ENCODE measurements around the gene PRMT1. TPM values are rescaled to one million over a fixed set of nuclear protein-coding genes. Genes with fewer than 3 reads are reported as not detected.

Gene PRMT1
- total RNA-seq, 2 donors from 2014 or later = 116 to 118 TPM

DNA sequence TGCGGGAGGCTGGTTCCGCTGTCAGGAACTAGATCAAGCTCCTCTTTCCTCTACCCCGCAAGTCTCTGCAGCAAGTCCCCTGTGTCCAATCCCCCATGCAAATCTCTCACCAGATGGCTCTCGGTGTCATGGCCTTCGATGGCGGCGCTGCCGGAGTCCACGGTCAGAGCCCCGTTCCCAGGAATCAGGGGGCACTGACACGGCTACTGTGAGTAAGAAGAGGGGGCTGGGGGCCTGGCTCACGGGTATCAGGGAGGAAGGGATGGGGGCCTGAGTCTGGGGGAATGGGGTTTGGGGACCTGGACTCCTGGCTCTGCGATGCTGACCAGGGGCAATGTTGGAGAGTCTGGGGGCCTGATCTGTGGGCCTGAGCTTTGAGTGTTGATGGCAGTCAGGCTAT, 31.1 kb upstream of the PRMT1 start:
- H3K9me3 ChIP-seq = no peaks in the 10 kb centered on the region
- no peak for ATAC-seq (ENCODE audit: insufficient number of reproducible peaks, low FRiP score, low read depth)
- no peaks in the 10 kb centered on the region for H3K27me3 ChIP-seq (replicated peaks; ENCODE audit: insufficient read depth)
- peaks cover 34% of the 10 kb centered on the region for H3K36me3 ChIP-seq
- TF ChIP-seq, protein P1, sequence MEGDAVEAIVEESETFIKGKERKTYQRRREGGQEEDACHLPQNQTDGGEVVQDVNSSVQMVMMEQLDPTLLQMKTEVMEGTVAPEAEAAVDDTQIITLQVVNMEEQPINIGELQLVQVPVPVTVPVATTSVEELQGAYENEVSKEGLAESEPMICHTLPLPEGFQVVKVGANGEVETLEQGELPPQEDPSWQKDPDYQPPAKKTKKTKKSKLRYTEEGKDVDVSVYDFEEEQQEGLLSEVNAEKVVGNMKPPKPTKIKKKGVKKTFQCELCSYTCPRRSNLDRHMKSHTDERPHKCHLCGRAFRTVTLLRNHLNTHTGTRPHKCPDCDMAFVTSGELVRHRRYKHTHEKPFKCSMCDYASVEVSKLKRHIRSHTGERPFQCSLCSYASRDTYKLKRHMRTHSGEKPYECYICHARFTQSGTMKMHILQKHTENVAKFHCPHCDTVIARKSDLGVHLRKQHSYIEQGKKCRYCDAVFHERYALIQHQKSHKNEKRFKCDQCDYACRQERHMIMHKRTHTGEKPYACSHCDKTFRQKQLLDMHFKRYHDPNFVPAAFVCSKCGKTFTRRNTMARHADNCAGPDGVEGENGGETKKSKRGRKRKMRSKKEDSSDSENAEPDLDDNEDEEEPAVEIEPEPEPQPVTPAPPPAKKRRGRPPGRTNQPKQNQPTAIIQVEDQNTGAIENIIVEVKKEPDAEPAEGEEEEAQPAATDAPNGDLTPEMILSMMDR (IDR thresholded peaks at IDR 0.05) = no peak
- H3K4me3 ChIP-seq = no peak overlapping the region
- DNase-seq (ENCODE audit: low spot score) = no peak
- H3K4me1 ChIP-seq (ENCODE audit: control insufficient read depth in 1 of 2, low read depth in 2 of 2) = peaks cover 11 to 32% of the 10 kb centered on the region in 2 donors
- no peak overlapping the region for H3K27ac ChIP-seq

DNA sequence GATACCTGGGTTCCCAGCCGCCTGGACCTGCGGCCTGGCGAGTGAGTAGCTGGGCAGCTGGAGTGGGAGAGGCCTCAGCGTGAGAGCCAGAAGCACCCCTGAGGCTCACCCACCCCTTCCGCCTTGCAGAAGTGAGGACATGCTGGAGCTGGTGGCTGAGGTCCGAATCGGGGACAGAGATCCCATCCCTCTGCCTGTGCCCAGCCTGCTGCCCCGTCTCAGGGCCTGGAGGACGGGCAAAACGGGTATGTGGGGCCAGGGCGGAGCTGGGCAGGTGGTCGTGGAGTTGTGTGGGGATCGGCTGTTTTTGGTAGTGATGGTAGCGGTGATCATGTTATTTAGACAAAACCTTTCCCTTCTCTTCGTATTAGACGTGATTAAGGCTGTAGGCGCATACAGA, 30.5 kb upstream of the PRMT1 start:
- DNase-seq (ENCODE audit: low spot score) (no peak), ATAC-seq (ENCODE audit: insufficient number of reproducible peaks, low FRiP score, low read depth) (no peak)
- Histone ChIP-seq H3K36me3 (peaks cover 39% of the 10 kb centered on the region), H3K27ac (no peak overlapping the region), H3K27me3 (replicated peaks; ENCODE audit: insufficient read depth) (no peaks in the 10 kb centered on the region), H3K9me3 (no peaks in the 10 kb centered on the region), H3K4me1 (ENCODE audit: control insufficient read depth in 1 of 2, low read depth in 2 of 2) (peaks cover 11 to 27% of the 10 kb centered on the region in 2 donors), H3K4me3 (no peak overlapping the region)
- TF ChIP-seq, protein P1 (IDR thresholded peaks at IDR 0.05) = no peak

DNA sequence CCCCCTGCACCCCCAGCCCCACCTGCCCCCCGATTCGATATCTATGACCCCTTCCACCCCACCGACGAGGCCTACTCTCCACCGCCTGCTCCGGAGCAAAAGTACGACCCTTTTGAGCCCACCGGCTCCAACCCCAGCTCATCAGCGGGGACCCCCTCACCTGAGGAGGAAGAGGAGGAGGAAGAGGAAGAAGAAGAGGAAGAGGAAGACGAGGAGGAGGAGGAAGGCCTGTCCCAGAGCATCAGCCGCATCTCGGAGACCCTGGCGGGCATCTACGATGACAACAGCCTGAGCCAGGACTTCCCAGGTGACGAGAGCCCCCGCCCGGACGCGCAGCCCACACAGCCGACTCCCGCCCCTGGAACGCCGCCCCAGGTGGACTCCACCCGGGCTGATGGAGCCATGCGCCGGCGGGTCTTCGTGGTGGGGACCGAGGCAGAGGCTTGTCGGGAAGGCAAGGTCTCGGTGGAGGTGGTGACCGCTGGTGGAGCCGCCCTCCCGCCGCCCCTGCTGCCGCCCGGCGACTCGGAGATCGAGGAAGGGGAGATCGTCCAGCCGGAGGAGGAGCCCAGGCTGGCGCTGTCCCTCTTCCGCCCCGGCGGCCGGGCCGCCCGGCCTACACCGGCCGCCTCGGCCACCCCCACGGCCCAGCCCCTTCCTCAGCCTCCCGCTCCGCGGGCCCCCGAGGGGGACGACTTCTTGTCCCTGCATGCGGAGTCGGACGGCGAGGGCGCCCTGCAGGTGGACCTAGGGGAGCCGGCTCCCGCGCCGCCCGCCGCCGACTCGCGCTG, 25.8 kb upstream of the PRMT1 start:
- TF ChIP-seq, protein P1 (IDR thresholded peaks at IDR 0.05) = no peak
- H3K36me3 ChIP-seq = peaks cover 76% of the 10 kb centered on the region

DNA sequence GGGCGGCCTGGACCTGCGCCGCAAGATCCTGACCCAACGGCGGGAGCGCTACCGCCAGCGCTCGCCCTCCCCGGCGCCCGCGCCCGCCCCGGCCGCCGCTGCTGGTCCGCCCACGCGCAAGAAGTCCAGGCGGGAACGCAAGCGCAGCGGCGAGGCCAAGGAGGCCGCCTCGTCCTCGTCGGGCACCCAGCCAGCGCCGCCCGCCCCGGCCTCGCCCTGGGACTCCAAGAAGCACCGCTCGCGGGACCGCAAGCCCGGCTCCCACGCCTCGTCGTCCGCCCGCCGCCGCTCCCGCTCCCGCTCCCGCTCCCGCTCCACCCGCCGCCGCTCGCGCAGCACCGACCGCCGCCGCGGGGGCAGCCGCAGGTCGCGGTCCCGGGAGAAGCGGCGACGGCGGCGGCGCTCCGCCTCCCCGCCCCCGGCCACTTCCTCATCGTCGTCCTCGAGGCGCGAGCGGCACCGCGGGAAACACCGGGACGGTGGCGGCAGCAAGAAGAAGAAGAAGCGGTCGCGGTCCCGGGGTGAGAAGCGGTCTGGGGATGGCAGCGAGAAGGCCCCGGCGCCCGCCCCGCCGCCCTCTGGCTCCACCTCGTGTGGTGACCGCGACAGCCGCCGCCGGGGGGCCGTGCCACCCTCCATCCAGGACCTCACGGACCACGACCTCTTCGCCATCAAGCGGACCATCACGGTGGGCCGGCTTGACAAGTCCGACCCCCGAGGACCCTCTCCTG, 25.1 kb upstream of the PRMT1 start:
- H3K9me3 ChIP-seq = no peaks in the 10 kb centered on the region
- H3K4me3 ChIP-seq = no peak overlapping the region
- TF ChIP-seq, protein P1 (IDR thresholded peaks at IDR 0.05) = no peak
- ATAC-seq (ENCODE audit: insufficient number of reproducible peaks, low FRiP score, low read depth) (no peak), DNase-seq (ENCODE audit: low spot score) (no peak)
- no peaks in the 10 kb centered on the region for H3K4me1 ChIP-seq (ENCODE audit: control insufficient read depth in 1 of 2, low read depth in 2 of 2)
- H3K36me3 ChIP-seq = peaks cover 72% of the 10 kb centered on the region
- H3K27me3 ChIP-seq (replicated peaks; ENCODE audit: insufficient read depth) = no peaks in the 10 kb centered on the region
- no peak overlapping the region for H3K27ac ChIP-seq

More for the DNA sequence above, 25.8 kb upstream of the PRMT1 start:
- Histone ChIP-seq H3K27me3 (replicated peaks; ENCODE audit: insufficient read depth) (no peaks in the 10 kb centered on the region), H3K4me3 (no peak overlapping the region), H3K9me3 (no peaks in the 10 kb centered on the region), H3K27ac (no peak overlapping the region), H3K4me1 (ENCODE audit: control insufficient read depth in 1 of 2, low read depth in 2 of 2) (no peaks in the 10 kb centered on the region)
- ATAC-seq (ENCODE audit: insufficient number of reproducible peaks, low FRiP score, low read depth) = no peak
- no peak for DNase-seq (ENCODE audit: low spot score)
